Heart left ventricle (tissue), 13 donors: ENCODE results near the gene DOCK8.

ENCODE experiments used
- POLR2A ChIP-seq, 2 donors: fragments of 450-650 bp; IDR thresholded peaks; one replicate each; pipeline ENCODE4 v1.6.1; 2017; ENCODE audit warnings: antibody characterized with exemption in 2 of 2, mild to moderate bottlenecking in 2 of 2, moderate library complexity in 2 of 2
- TF ChIP-seq, protein P1 (sequence below), 12 donors: fragments of 200-600 bp; sonication (generic) in 4 of 12; IDR thresholded peaks; one replicate each; pipeline versions ENCODE4 v1.5.0 to v1.8.0; 2018 to 2022; ENCODE audit warnings: antibody characterized with exemption in 12 of 12, mild to moderate bottlenecking in 5 of 12
- donor health status: ischemic (EF 13 %, LVEDD 7.1; RV severe dilation, severe dysfunction).
- donor health status: DM: no; HTN: yes; CAD: no.
- donor health status: DM: no; HTN: no; CAD: no.
- donor health status: ischemic (EF 25% LVEDD 6.9; RV normal size, moderate dysfunction).
- donor health status: ischemic (EF 25% LVEDD 5.7; RV mildly dilated, moderate dysfunction).
- donor health status: ischemic (EF 35%, LVEDD 5.7; RV mildly dilated, moderate dysfunction).
- donor health status: nonischemic (EF 11% LVEDD 7.7; RV severe dilation, severe dysfunction).
- donor health status: DM: yes; HTN: yes; CAD: no.
- donor health status: PGD.
- donor health status: ischemic (EF 29% LVEDD 5.4; RV normal size, mild dysfunction).
- donor health status: nonischemic (EF 23%, LVEDD 6.1; RV moderate dilation, normal function).

DNA sequence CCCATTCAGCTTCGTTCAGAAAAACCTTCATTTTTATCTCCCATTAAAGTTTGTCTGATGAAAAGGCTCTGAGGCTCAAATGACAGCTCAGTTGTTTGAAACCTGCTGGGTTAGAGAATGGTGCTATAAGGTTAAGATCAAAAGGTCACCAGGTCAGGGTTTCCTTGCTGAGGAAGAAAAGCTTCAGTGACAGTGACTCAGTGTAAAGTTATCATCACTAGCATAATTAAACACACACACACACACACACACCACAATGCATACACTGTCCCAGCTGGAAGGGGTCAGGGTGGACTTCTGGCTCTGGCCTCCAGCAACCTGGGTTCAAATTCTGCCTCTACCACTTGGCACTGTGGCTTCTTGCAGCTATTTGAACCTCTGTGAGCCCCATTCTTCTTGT, 281.1 kb downstream of the DOCK8 start:
- no peak for TF ChIP-seq POLR2A (IDR thresholded peaks at IDR 0.05)
- TF ChIP-seq, protein P1, sequence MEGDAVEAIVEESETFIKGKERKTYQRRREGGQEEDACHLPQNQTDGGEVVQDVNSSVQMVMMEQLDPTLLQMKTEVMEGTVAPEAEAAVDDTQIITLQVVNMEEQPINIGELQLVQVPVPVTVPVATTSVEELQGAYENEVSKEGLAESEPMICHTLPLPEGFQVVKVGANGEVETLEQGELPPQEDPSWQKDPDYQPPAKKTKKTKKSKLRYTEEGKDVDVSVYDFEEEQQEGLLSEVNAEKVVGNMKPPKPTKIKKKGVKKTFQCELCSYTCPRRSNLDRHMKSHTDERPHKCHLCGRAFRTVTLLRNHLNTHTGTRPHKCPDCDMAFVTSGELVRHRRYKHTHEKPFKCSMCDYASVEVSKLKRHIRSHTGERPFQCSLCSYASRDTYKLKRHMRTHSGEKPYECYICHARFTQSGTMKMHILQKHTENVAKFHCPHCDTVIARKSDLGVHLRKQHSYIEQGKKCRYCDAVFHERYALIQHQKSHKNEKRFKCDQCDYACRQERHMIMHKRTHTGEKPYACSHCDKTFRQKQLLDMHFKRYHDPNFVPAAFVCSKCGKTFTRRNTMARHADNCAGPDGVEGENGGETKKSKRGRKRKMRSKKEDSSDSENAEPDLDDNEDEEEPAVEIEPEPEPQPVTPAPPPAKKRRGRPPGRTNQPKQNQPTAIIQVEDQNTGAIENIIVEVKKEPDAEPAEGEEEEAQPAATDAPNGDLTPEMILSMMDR (IDR thresholded peaks at IDR 0.05), result no peak
